K562 (cell line): ENCODE measurements around the gene GON7. TPM values are rescaled to one million over a fixed set of nuclear protein-coding genes. Genes with fewer than 3 reads are reported as not detected.
A peak's percentile ranks its signal among the peaks of the same experiment; 100 is the strongest.

Experiments used
- ATAC-seq: fragments of 200-7000 bp; cut with Tn5 transposase; 3 replicates; pipeline ENCODE4 v1.9.1; 2020; ENCODE audit warnings: moderate library complexity
- BruUV-seq: library from RNA; stranded (reverse); fragments of 400-500 nt; replicated peaks from 2 replicates; lab custom pipeline; 2021; lab: Mats Ljungman, UMichigan
- CTCF ChIA-PET: fragments of 300-600 bp; formaldehyde crosslinking; extraction: SDS; loops from one replicate; lab custom pipeline; 2021; ENCODE audit warnings: low intra/inter-chr PET ratio; lab: Yijun Ruan, JAX
- POLR2A ChIA-PET: fragments of 300-600, 350-650 bp; sonication (Branson Sonifier 250); formaldehyde crosslinking; extraction: SDS; loops from one replicate; lab custom pipeline; 2021; ENCODE audit warnings: antibody characterized with exemption, inconsistent platforms; lab: Yijun Ruan, JAX
- DNase-seq, 4 experiments: peaks; one replicate each; pipeline versions ENCODE4 v3.0.0 to v3.0.0-alpha.2; 2011 to 2018; ENCODE audit warnings: low spot score in 3 of 4, mixed read lengths in 3 of 4; ENCODE audit errors: extremely low read depth in 1 of 4
- FAIRE-seq: peaks from 2 replicates; lab custom pipeline; 2011; peaks lifted over from hg19 to GRCh38; lab: Jason Lieb, UNC
- H2AFZ ChIP-seq: 2 replicates; pipeline ENCODE4 v1.6.0; 2011; ENCODE audit warnings: low read depth, low read length, control low read depth, inconsistent platforms
- H3K27ac ChIP-seq: fragments of 200-600 bp; 3 replicates; pipeline ENCODE4 v1.8.0; 2011; ENCODE audit warnings: low read depth, mild to moderate bottlenecking, control low read depth, inconsistent platforms, low read length, moderate library complexity, mixed read lengths; ENCODE audit errors: extremely low read depth
- H3K27me3 ChIP-seq, 2 experiments: fragments of 300-600 bp in 1 of 2; 2 replicates in 1 of 2; 3 replicates in 1 of 2; pipeline versions ENCODE4 v1.6.0 to v1.8.0; 2011; ENCODE audit warnings: inconsistent platforms in 2 of 2, low read length in 2 of 2, mild to moderate bottlenecking in 1 of 2, mixed read lengths in 1 of 2, moderate library complexity in 1 of 2; ENCODE audit not compliant: control insufficient read depth in 2 of 2, insufficient read depth in 2 of 2
- H3K36me3 ChIP-seq: fragments of 300-600 bp; 3 replicates; pipeline ENCODE4 v1.8.0; 2011; ENCODE audit warnings: mild to moderate bottlenecking, low read length, inconsistent platforms; ENCODE audit not compliant: control insufficient read depth, insufficient read depth
- H3K4me1 ChIP-seq, 2 experiments: fragments of 200-600 bp in 1 of 2; replicated peaks in 1 of 2; 2 replicates in 1 of 2; 3 replicates in 1 of 2; pipeline versions ENCODE4 v1.5.1 to v1.8.0; 2011; ENCODE audit warnings: inconsistent platforms in 2 of 2, low read length in 2 of 2, mild to moderate bottlenecking in 1 of 2, mixed read lengths in 1 of 2, moderate library complexity in 1 of 2; ENCODE audit not compliant: control insufficient read depth in 2 of 2, insufficient read depth in 2 of 2
- H3K4me2 ChIP-seq: 2 replicates; pipeline ENCODE4 v1.6.1; 2011; ENCODE audit warnings: low read length, control low read depth, inconsistent platforms, mixed read lengths; ENCODE audit not compliant: insufficient read depth
- H3K4me3 ChIP-seq: fragments of 200-600 bp; sonication (generic), shearing (Covaris generic); 2 replicates; pipeline ENCODE4 v1.5.1; 2016; ENCODE audit warnings: control low read depth, inconsistent platforms
- H3K79me2 ChIP-seq: fragments of 200-600 bp; 3 replicates; pipeline ENCODE4 v1.8.0; 2011; ENCODE audit warnings: low read length, inconsistent platforms; ENCODE audit not compliant: control insufficient read depth, insufficient read depth
- H3K9ac ChIP-seq, 2 experiments: 2 replicates each; pipeline versions ENCODE4 v1.6.0 to v1.6.1; 2011; ENCODE audit warnings: low read depth in 2 of 2, low read length in 2 of 2, control low read depth in 1 of 2, inconsistent platforms in 1 of 2, mild to moderate bottlenecking in 1 of 2, mixed read lengths in 1 of 2; ENCODE audit not compliant: insufficient read depth in 1 of 2
- H3K9me1 ChIP-seq: one replicate; pipeline ENCODE4 v1.6.0; 2011; ENCODE audit warnings: inconsistent platforms, mild to moderate bottlenecking, low read length, moderate library complexity; ENCODE audit not compliant: control insufficient read depth, insufficient read depth
- H3K9me3 ChIP-seq: replicated peaks from 2 replicates; pipeline ENCODE4 v1.5.1; 2011; ENCODE audit warnings: low read depth, low read length, inconsistent platforms; ENCODE audit not compliant: control insufficient read depth, insufficient read depth
- H4K20me1 ChIP-seq: replicated peaks from 2 replicates; pipeline ENCODE4 v1.6.1; 2011; ENCODE audit warnings: low read length, inconsistent platforms, mixed read lengths; ENCODE audit not compliant: control insufficient read depth, insufficient read depth
- CXXC5 ChIP-seq: fragments of 250-450 bp; sonication (Bioruptor Pico); IDR thresholded peaks from 2 replicates; pipeline ENCODE4 v1.8.0; 2022; ENCODE audit warnings: inconsistent platforms, mild to moderate bottlenecking, moderate library complexity
- EGR1 ChIP-seq: fragments of 450-650 bp; conservative IDR thresholded peaks from 2 replicates; pipeline ENCODE4 v1.6.1; 2017; ENCODE audit warnings: mild to moderate bottlenecking
- HDAC1 ChIP-seq, 2 experiments: fragments of 450-650 bp; IDR thresholded peaks; 2 replicates each; pipeline ENCODE4 v1.6.1; 2016 to 2017; ENCODE audit warnings: inconsistent platforms in 1 of 2, mild to moderate bottlenecking in 1 of 2, moderate library complexity in 1 of 2
- JUNB ChIP-seq: fragments of 450-650 bp; formaldehyde crosslinking; conservative IDR thresholded peaks from 2 replicates; pipeline ENCODE4 v1.4.0; 2020; ENCODE audit warnings: mild to moderate bottlenecking
- KLF6 ChIP-seq: fragments of 250-450 bp; sonication (Bioruptor Pico); IDR thresholded peaks from 2 replicates; pipeline ENCODE4 v1.4.0; 2020; ENCODE audit warnings: mild to moderate bottlenecking, moderate library complexity, borderline replicate concordance
- MCM3 ChIP-seq: fragments of 450-650 bp; IDR thresholded peaks from 2 replicates; pipeline ENCODE4 v1.6.1; 2016
- NFRKB ChIP-seq: fragments of 450-650 bp; IDR thresholded peaks from 2 replicates; pipeline ENCODE4 v1.6.1; 2016; ENCODE audit warnings: low read depth
- PHF21A ChIP-seq: fragments of 450-650 bp; IDR thresholded peaks from 2 replicates; pipeline ENCODE4 v1.6.1; 2017; ENCODE audit warnings: low read depth, borderline replicate concordance
- TFAP4 ChIP-seq: sonication (generic); formaldehyde crosslinking; IDR thresholded peaks from 2 replicates; pipeline ENCODE4 v1.8.0; 2022; ENCODE audit warnings: missing genetic modification reagents, mild to moderate bottlenecking, moderate library complexity, borderline replicate concordance
- ZC3H4 ChIP-seq: sonication (generic); formaldehyde crosslinking; IDR thresholded peaks from 2 replicates; pipeline ENCODE4 v1.9.0; 2021; ENCODE audit warnings: missing genetic modification reagents, borderline replicate concordance
- ZNF778 ChIP-seq: fragments of 450-650 bp; formaldehyde crosslinking; IDR thresholded peaks from 2 replicates; pipeline ENCODE4 v1.4.0; 2020; ENCODE audit warnings: mild to moderate bottlenecking, moderate library complexity
- WGBS: fragments of 100-300 bp; shearing (Covaris generic); methylation state at CpG from one replicate; pipeline ENCODE4 v1.1.6; 2016; ENCODE audit warnings: low coverage, mixed read lengths; ENCODE audit not compliant: insufficient coverage; ENCODE audit errors: missing lambda C conversion rate; 5-methylcytosine and 5-hydroxymethylcytosine counted together
- in situ Hi-C: fragments of 300-500 bp; cut with MboI; formaldehyde crosslinking; loops from 4 replicates; pipeline ENCODE4 v1.15.0; 2018; ENCODE audit warnings: inconsistent platforms, mixed read lengths
- intact Hi-C: fragments of 100-400 bp; cut with micrococcal nuclease; formaldehyde crosslinking; loops from 2 replicates; pipeline ENCODE4 v1.14.2; 2022
- polyA plus RNA-seq, 8 experiments: library from polyadenylated mRNA; depleted of rRNA in 4 of 8; stranded (reverse) in 5 of 8; unstranded in 3 of 8; fragments of >200 nt; fragmentation: Nextera tagmentation in 2 of 8; fragmentation: Illumina TruSeq in 1 of 8; extraction: Ambion mirVana in 2 of 8; extraction: Trizol in 1 of 8; gene quantifications; 2 replicates each; pipeline versions ENCODE4 v1.2.1 to v1.2.3, GENCODE V29; 2011 to 2014; ENCODE audit warnings: inconsistent platforms in 1 of 8, missing spikeins in 1 of 8
- total RNA-seq, 7 experiments: library from RNA; depleted of rRNA in 6 of 7; stranded (reverse); fragments of >200 nt in 6 of 7; fragmentation: Illumina TruSeq in 2 of 7; extraction: Trizol in 2 of 7; gene quantifications; 2 replicates each; pipeline versions ENCODE4 v1.2.1 to v1.2.3, GENCODE V29; 2011 to 2021; ENCODE audit warnings: low replicate concordance in 1 of 7
- TF ChIP-seq, protein P1 (sequence below): fragments of 450-650 bp; IDR thresholded peaks from 2 replicates; pipeline ENCODE4 v1.6.1; 2016
- TF ChIP-seq, protein P2 (sequence below), 2 experiments: fragments of 450-650 bp; conservative IDR thresholded peaks; 2 replicates each; pipeline ENCODE4 v1.6.1; 2017; ENCODE audit warnings: mild to moderate bottlenecking in 2 of 2, moderate library complexity in 2 of 2

The GON7 gene
- total and polyA plus RNA-seq, 9 of the 15 experiments (the other 6 are each of a cell fraction or from before 2014, with no cell fraction given) = 13.7 to 34.0 (median 23.9) TPM

DNA sequence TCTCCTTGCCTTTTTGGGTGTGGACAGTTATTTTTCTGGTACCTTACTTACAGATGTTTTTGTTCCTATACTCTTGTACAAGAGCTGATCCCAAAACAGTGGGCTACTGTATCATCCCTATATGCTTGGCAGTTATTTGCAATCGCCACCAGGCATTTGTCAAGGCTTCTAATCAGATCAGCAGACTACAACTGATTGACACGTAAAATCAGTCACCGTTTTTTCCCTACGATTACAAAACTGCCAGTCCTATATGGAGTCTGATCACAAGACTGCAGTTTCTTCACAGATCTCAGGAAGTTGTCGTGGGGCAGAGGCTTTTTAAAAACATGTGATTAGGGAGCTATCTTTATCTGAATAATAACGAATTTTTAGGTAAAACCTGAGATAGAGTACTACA, 20.4 kb downstream of the GON7 start:
- intact Hi-C loops (no loop called here), in situ Hi-C loops (no loop called here)
- ATAC-seq (no peak), FAIRE-seq (no peak), DNase-seq (no peak)
- Histone ChIP-seq H3K9me1 (no peaks in the 10 kb centered on the region), H3K9me3 (no peaks in the 10 kb centered on the region), H3K36me3 (peaks cover 22% of the 10 kb centered on the region; the same call in 1 of the 3 replicates), H3K4me2 (no peak overlapping the region), H3K4me1 (peaks cover 6 to 15% of the 10 kb centered on the region in 2 experiments; a peak in 4 of 5 replicates), H3K4me3 (no peak overlapping the region), H3K79me2 (peaks cover 16% of the 10 kb centered on the region), H3K27me3 (no peaks in the 10 kb centered on the region), H2AFZ (no peak overlapping the region), H3K27ac (no peak overlapping the region), H4K20me1 (no peaks in the 10 kb centered on the region), H3K9ac (no peak overlapping the region)
- ChIA-PET POLR2A (no interaction called here), CTCF (no interaction called here)
- TSS peak; percentile 63 for BruUV-seq
- no peak for TF ChIP-seq EGR1
- no peak for TF ChIP-seq KLF6 (CRISPR knock-in tag)
- TF ChIP-seq, protein P1, sequence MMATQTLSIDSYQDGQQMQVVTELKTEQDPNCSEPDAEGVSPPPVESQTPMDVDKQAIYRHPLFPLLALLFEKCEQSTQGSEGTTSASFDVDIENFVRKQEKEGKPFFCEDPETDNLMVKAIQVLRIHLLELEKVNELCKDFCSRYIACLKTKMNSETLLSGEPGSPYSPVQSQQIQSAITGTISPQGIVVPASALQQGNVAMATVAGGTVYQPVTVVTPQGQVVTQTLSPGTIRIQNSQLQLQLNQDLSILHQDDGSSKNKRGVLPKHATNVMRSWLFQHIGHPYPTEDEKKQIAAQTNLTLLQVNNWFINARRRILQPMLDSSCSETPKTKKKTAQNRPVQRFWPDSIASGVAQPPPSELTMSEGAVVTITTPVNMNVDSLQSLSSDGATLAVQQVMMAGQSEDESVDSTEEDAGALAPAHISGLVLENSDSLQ = peak; percentile 38
- WGBS = 14% methylated on average over 6 of the region's 6 CpGs

DNA sequence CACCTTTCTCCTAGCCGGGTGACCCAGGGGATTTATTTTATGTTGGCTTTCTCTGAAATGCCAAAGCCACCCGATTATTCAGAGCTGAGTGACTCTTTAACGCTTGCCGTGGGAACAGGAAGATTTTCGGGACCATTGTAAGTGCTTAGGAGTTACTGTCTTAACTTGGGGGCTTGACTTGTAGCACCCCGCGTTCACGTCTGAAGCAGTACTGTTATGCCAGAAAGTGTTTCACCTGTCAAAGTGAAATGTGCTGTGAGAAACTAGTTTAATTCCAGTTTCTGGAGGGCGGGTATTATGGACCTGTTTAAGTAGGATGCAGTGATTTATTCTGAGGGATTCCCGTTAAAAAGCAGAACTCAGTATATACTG, 21.5 kb downstream of the GON7 start:
- no TSS peak for BruUV-seq
- peak; percentile 11 for FAIRE-seq
- TF ChIP-seq ZC3H4 (CRISPR knock-in tag) = no peak
- TF ChIP-seq, protein P2, sequence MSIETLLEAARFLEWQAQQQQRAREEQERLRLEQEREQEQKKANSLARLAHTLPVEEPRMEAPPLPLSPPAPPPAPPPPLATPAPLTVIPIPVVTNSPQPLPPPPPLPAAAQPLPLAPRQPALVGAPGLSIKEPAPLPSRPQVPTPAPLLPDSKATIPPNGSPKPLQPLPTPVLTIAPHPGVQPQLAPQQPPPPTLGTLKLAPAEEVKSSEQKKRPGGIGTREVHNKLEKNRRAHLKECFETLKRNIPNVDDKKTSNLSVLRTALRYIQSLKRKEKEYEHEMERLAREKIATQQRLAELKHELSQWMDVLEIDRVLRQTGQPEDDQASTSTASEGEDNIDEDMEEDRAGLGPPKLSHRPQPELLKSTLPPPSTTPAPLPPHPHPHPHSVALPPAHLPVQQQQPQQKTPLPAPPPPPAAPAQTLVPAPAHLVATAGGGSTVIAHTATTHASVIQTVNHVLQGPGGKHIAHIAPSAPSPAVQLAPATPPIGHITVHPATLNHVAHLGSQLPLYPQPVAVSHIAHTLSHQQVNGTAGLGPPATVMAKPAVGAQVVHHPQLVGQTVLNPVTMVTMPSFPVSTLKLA (conservative IDR thresholded peaks at IDR 0.05) = peak in 1 of 2 experiments; percentile 37; a peak in 1 of 4 replicates
- no peak for TF ChIP-seq ZNF778 (CRISPR knock-in tag)
- peak; percentile 98 for TF ChIP-seq PHF21A
- TF ChIP-seq MCM3 = no peak
- no peak for TF ChIP-seq JUNB (CRISPR knock-in tag)
- TF ChIP-seq TFAP4 (CRISPR knock-in tag) = no peak
- no peak for TF ChIP-seq NFRKB
- TF ChIP-seq HDAC1 (IDR thresholded peaks at IDR 0.05) = peak in 1 of 2 experiments; percentile 42; a peak in 1 of 4 replicates
- TF ChIP-seq CXXC5 = 0 out of 2 replicates have a peak, but pooled peaks have one; percentile 5

More for the DNA sequence above, 21.5 kb downstream of the GON7 start:
- no peak for ATAC-seq
- H3K36me3 ChIP-seq = peaks cover 22% of the 10 kb centered on the region; the same call in 1 of the 3 replicates
- no peaks in the 10 kb centered on the region for H3K9me3 ChIP-seq
- WGBS = 2% methylated on average over 10 of the region's 10 CpGs
- CTCF ChIA-PET = interaction anchor here (0.6 kb wide), 1 partner anchor 73 kb away, joined by 3 read pairs; no protein-coding TSS in a partner anchor
- peaks cover 16% of the 10 kb centered on the region for H3K79me2 ChIP-seq
- peak overlapping the region; percentile 76; the same call in 1 of the 2 replicates for H2AFZ ChIP-seq
- DNase-seq = no peak
- H3K4me1 ChIP-seq = peaks cover 6 to 15% of the 10 kb centered on the region in 2 experiments; a peak in 3 of 5 replicates
- no peaks in the 10 kb centered on the region for H4K20me1 ChIP-seq
- intact Hi-C loops = no loop called here
- H3K4me3 ChIP-seq = peak overlapping the region; percentile 88
- in situ Hi-C loops = no loop called here
- H3K9me1 ChIP-seq = no peaks in the 10 kb centered on the region
- peak overlapping the region; percentile 90 for H3K4me2 ChIP-seq
- H3K27me3 ChIP-seq = no peaks in the 10 kb centered on the region
- POLR2A ChIA-PET = interaction anchor here (0.6 to 1.1 kb wide), 5 partner anchors 21 to 1200 kb away, joined by 3 read pairs; partner anchors contain the start of gene GOLGA5
- H3K27ac ChIP-seq = peak overlapping the region; percentile 85; the same call in 2 of the 3 replicates
- H3K9ac ChIP-seq = peak overlapping the region; percentile 72 to 90
